DND-41 (cell line): ENCODE data around the gene NYAP2.

Experiments used
- ATAC-seq: fragments of 200-7000 bp; cut with Tn5 transposase; 3 replicates; pipeline ENCODE4 v1.9.1; 2021; ENCODE audit warnings: low read depth; ENCODE audit not compliant: insufficient read depth
- DNase-seq: peaks from one replicate; pipeline ENCODE4 v3.0.0-alpha.2; 2020
- H2AFZ ChIP-seq: 2 replicates; pipeline ENCODE4 v1.6.0; 2012; ENCODE audit warnings: low read depth, low read length
- H3K27ac ChIP-seq: 2 replicates; pipeline ENCODE4 v1.5.1; 2012; ENCODE audit warnings: low read length, inconsistent platforms
- H3K27me3 ChIP-seq: fragments of 200-600 bp; sonication (generic); 2 replicates; pipeline ENCODE4 v1.6.0; 2012; ENCODE audit warnings: low read length, mild to moderate bottlenecking, inconsistent platforms; ENCODE audit not compliant: insufficient read depth, poor library complexity
- H3K36me3 ChIP-seq: 2 replicates; pipeline ENCODE4 v1.5.1; 2012; ENCODE audit warnings: low read length, inconsistent platforms; ENCODE audit not compliant: insufficient read depth
- H3K4me1 ChIP-seq: 2 replicates; pipeline ENCODE4 v1.5.1; 2012; ENCODE audit warnings: mild to moderate bottlenecking, low read length; ENCODE audit not compliant: insufficient read depth
- H3K4me2 ChIP-seq: 2 replicates; pipeline ENCODE4 v1.6.0; 2012; ENCODE audit warnings: mild to moderate bottlenecking, moderate library complexity, low read length, inconsistent platforms; ENCODE audit not compliant: insufficient read depth
- H3K4me3 ChIP-seq, 2 experiments: fragments of 200-600 bp in 1 of 2; shearing (Covaris generic) in 1 of 2; 2 replicates each; pipeline ENCODE4 v1.5.1; 2012 to 2016; ENCODE audit warnings: inconsistent platforms in 2 of 2, low read length in 2 of 2, mild to moderate bottlenecking in 2 of 2, low read depth in 1 of 2, moderate library complexity in 1 of 2
- H3K79me2 ChIP-seq: 2 replicates; pipeline ENCODE4 v1.6.0; 2012; ENCODE audit warnings: low read length, inconsistent platforms; ENCODE audit not compliant: insufficient read depth
- H3K9ac ChIP-seq: 2 replicates; pipeline ENCODE4 v1.6.0; 2012; ENCODE audit warnings: low read depth, mild to moderate bottlenecking, inconsistent platforms, low read length, moderate library complexity
- H3K9me3 ChIP-seq: 2 replicates; pipeline ENCODE4 v1.5.1; 2012; ENCODE audit warnings: low read length, moderate library complexity, mild to moderate bottlenecking, inconsistent platforms; ENCODE audit not compliant: insufficient read depth, severe bottlenecking
- H4K20me1 ChIP-seq: 2 replicates; pipeline ENCODE4 v1.6.0; 2012; ENCODE audit warnings: low read length; ENCODE audit not compliant: insufficient read depth
- EZH2 ChIP-seq: IDR thresholded peaks from 3 replicates; pipeline ENCODE4 v1.6.1; 2012; ENCODE audit warnings: borderline replicate concordance, low read depth, mild to moderate bottlenecking, moderate library complexity, low read length, inconsistent platforms; ENCODE audit not compliant: severe bottlenecking
- TF ChIP-seq, protein P1 (sequence below): IDR thresholded peaks from 2 replicates; pipeline ENCODE4 v1.5.1; 2012; ENCODE audit warnings: borderline replicate concordance, low read length, moderate library complexity, mild to moderate bottlenecking; ENCODE audit not compliant: poor library complexity, severe bottlenecking; ENCODE audit errors: extremely low read depth

Gene NYAP2

GRCh38 chr2:225379856-225380255 lies 19.7 kb upstream of the NYAP2 start:
- Histone ChIP-seq H3K4me2 (no peak overlapping the region), H3K9ac (no peak overlapping the region), H3K27me3 (no peaks in the 10 kb centered on the region), H3K36me3 (no peaks in the 10 kb centered on the region), H3K27ac (no peak overlapping the region), H3K9me3 (no peaks in the 10 kb centered on the region), H4K20me1 (no peaks in the 10 kb centered on the region), H3K4me3 (no peak overlapping the region), H3K4me1 (no peaks in the 10 kb centered on the region), H3K79me2 (no peaks in the 10 kb centered on the region), H2AFZ (no peak overlapping the region)
- DNase-seq (no peak), ATAC-seq (no peak)
- TF ChIP-seq EZH2 = no peak
- TF ChIP-seq, protein P1, sequence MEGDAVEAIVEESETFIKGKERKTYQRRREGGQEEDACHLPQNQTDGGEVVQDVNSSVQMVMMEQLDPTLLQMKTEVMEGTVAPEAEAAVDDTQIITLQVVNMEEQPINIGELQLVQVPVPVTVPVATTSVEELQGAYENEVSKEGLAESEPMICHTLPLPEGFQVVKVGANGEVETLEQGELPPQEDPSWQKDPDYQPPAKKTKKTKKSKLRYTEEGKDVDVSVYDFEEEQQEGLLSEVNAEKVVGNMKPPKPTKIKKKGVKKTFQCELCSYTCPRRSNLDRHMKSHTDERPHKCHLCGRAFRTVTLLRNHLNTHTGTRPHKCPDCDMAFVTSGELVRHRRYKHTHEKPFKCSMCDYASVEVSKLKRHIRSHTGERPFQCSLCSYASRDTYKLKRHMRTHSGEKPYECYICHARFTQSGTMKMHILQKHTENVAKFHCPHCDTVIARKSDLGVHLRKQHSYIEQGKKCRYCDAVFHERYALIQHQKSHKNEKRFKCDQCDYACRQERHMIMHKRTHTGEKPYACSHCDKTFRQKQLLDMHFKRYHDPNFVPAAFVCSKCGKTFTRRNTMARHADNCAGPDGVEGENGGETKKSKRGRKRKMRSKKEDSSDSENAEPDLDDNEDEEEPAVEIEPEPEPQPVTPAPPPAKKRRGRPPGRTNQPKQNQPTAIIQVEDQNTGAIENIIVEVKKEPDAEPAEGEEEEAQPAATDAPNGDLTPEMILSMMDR = no peak

DNA sequence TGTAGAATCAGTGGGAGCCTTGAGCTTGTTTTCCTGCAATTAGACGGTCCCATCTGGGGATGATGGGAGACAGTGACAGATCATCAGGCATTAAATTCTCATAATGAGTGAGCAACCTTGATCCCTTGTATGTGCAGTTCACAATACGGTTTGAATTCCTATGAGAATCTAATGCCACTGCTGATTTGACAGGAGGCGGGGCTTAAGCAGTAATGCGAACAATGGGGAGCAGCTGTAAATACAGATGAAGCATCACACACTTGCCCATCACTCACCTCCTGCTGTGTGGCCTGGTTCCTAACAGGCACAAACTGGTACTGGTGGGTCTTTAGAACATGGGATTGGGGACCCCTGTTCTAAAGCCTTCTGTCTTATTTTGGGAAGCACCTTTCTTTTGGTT lies 17.9 kb upstream of the NYAP2 start:
- ATAC-seq (no peak), DNase-seq (no peak)
- Histone ChIP-seq H4K20me1 (no peaks in the 10 kb centered on the region), H3K4me1 (no peaks in the 10 kb centered on the region), H3K27ac (no peak overlapping the region), H3K36me3 (no peaks in the 10 kb centered on the region), H3K79me2 (no peaks in the 10 kb centered on the region), H3K27me3 (no peaks in the 10 kb centered on the region), H3K4me3 (no peak overlapping the region), H3K9ac (no peak overlapping the region), H3K4me2 (no peak overlapping the region), H2AFZ (no peak overlapping the region), H3K9me3 (no peaks in the 10 kb centered on the region)
- TF ChIP-seq EZH2 = no peak
- TF ChIP-seq, protein P1 = no peak

GRCh38 chr2:225398372-225398771 lies 1.1 kb upstream of the NYAP2 start:
- H3K4me1 ChIP-seq = no peaks in the 10 kb centered on the region
- no peaks in the 10 kb centered on the region for H3K27me3 ChIP-seq
- DNase-seq (no peak), ATAC-seq (no peak)
- no peak overlapping the region for H3K4me2 ChIP-seq
- no peak overlapping the region for H3K27ac ChIP-seq
- H3K9me3 ChIP-seq = no peaks in the 10 kb centered on the region
- TF ChIP-seq EZH2 = no peak
- TF ChIP-seq, protein P1 = no peak
- no peak overlapping the region for H3K4me3 ChIP-seq
- no peaks in the 10 kb centered on the region for H3K36me3 ChIP-seq
- no peak overlapping the region for H2AFZ ChIP-seq
- H4K20me1 ChIP-seq = no peaks in the 10 kb centered on the region; the same call in 1 of the 2 replicates
- no peak overlapping the region for H3K9ac ChIP-seq
- no peaks in the 10 kb centered on the region for H3K79me2 ChIP-seq

DNA sequence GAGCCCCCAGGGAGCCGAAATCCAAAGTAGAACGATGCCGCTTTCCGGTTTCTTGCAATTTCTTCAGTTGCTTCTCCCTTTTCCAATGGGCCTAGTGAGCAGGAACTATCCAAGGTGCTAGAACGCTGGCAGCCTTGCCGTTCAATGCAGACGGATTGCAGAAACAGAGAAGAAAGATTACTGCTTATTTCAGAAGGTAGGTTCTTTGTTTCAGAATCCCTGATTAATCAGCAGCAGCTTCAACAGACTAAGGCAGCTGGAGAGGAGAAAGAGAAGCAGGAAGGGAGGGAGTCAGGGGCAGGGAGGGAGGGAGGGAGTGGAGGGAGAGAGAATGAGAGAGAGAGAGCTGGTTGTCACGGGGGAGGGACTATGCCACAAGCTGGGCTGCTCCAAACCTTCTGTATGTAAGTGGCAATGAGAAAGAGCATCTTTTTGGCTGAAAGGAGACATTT lies 576 bp downstream of the NYAP2 start:
- ATAC-seq = no peak
- H2AFZ ChIP-seq = no peak overlapping the region
- TF ChIP-seq, protein P1 = no peak
- no peak for TF ChIP-seq EZH2
- H3K4me1 ChIP-seq = no peaks in the 10 kb centered on the region
- H3K79me2 ChIP-seq = no peaks in the 10 kb centered on the region
- H3K27ac ChIP-seq = no peak overlapping the region
- H3K9me3 ChIP-seq = no peaks in the 10 kb centered on the region
- peak; percentile 25 for DNase-seq
- no peaks in the 10 kb centered on the region for H3K36me3 ChIP-seq
- no peaks in the 10 kb centered on the region; the same call in 1 of the 2 replicates for H4K20me1 ChIP-seq
- H3K4me3 ChIP-seq = no peak overlapping the region
- no peaks in the 10 kb centered on the region for H3K27me3 ChIP-seq
- H3K4me2 ChIP-seq = no peak overlapping the region
- H3K9ac ChIP-seq = no peak overlapping the region
